ENCODE results near the gene SVIL. TPM values are rescaled to one million over a fixed set of nuclear protein-coding genes. Genes with fewer than 3 reads are reported as not detected.

The SVIL gene
- total RNA-seq, 4 donors from 2014 or later, result 1,040 to 1,354 (median 1,121) TPM

GRCh38 chr10:29434111-29434510 is 200.7 kb downstream of the SVIL start:
- H3K4me3 ChIP-seq, result no peak overlapping the region
- peaks cover 0 to 8% of the 10 kb centered on the region in 2 donors for H3K4me1 ChIP-seq
- H3K9me3 ChIP-seq, result no peaks in the 10 kb centered on the region
- H3K27ac ChIP-seq, result no peak overlapping the region
- DNase-seq (no peak), ATAC-seq (no peak)
- TF ChIP-seq CTCF (IDR thresholded peaks at IDR 0.05 in 4 of 5, conservative IDR thresholded peaks at IDR 0.05 in 1 of 5), result no peak
- H3K36me3 ChIP-seq, result no peaks in the 10 kb centered on the region
- H3K27me3 ChIP-seq, result no peaks in the 10 kb centered on the region
- in situ Hi-C loops (cut with MboI; ENCODE audit: low sequenced_read_pairs in 4 of 4), result no loop called here
- intact Hi-C loops (cut with DNase I; ENCODE audit: low total_unique reads), result no loop called here

GRCh38 chr10:29431711-29432110 is 203.1 kb downstream of the SVIL start:
- in situ Hi-C loops (cut with MboI; ENCODE audit: low sequenced_read_pairs in 4 of 4) (no loop called here), intact Hi-C loops (cut with DNase I; ENCODE audit: low total_unique reads) (no loop called here)
- Histone ChIP-seq H3K27ac (no peak overlapping the region), H3K4me1 (peaks cover 0 to 8% of the 10 kb centered on the region in 2 donors), H3K36me3 (no peaks in the 10 kb centered on the region), H3K9me3 (no peaks in the 10 kb centered on the region), H3K4me3 (no peak overlapping the region), H3K27me3 (no peaks in the 10 kb centered on the region)
- no peak for ATAC-seq
- DNase-seq, result no peak
- no peak for TF ChIP-seq POLR2A (IDR thresholded peaks at IDR 0.05)
- TF ChIP-seq CTCF (IDR thresholded peaks at IDR 0.05 in 4 of 5, conservative IDR thresholded peaks at IDR 0.05 in 1 of 5), result no peak

GRCh38 chr10:29430101-29430500 is 204.7 kb downstream of the SVIL start:
- no peaks in the 10 kb centered on the region for H3K27me3 ChIP-seq
- peaks cover 0 to 4% of the 10 kb centered on the region in 2 donors for H3K36me3 ChIP-seq
- no peak overlapping the region for H3K4me3 ChIP-seq
- H3K9me3 ChIP-seq, result no peaks in the 10 kb centered on the region
- H3K4me1 ChIP-seq, result peaks cover 0 to 5% of the 10 kb centered on the region in 2 donors
- DNase-seq (no peak), ATAC-seq (no peak)
- in situ Hi-C loops (cut with MboI; ENCODE audit: low sequenced_read_pairs in 4 of 4), result no loop called here
- H3K27ac ChIP-seq, result no peak overlapping the region
- TF ChIP-seq CTCF (IDR thresholded peaks at IDR 0.05 in 4 of 5, conservative IDR thresholded peaks at IDR 0.05 in 1 of 5), result no peak
- no peak for TF ChIP-seq POLR2A (IDR thresholded peaks at IDR 0.05)
- intact Hi-C loops (cut with DNase I; ENCODE audit: low total_unique reads), result no loop called here

GRCh38 chr10:29428486-29428885 is 206.3 kb downstream of the SVIL start:
- Histone ChIP-seq H3K27me3 (no peaks in the 10 kb centered on the region), H3K9me3 (no peaks in the 10 kb centered on the region), H3K27ac (no peak overlapping the region), H3K4me3 (no peak overlapping the region), H3K4me1 (no peaks in the 10 kb centered on the region), H3K36me3 (peaks cover 0 to 4% of the 10 kb centered on the region in 2 donors)
- TF ChIP-seq POLR2A (IDR thresholded peaks at IDR 0.05) (no peak), CTCF (IDR thresholded peaks at IDR 0.05 in 4 of 5, conservative IDR thresholded peaks at IDR 0.05 in 1 of 5) (no peak)
- DNase-seq, result no peak
- intact Hi-C loops (cut with DNase I; ENCODE audit: low total_unique reads) (no loop called here), in situ Hi-C loops (cut with MboI; ENCODE audit: low sequenced_read_pairs in 4 of 4) (no loop called here)
- ATAC-seq, result no peak

- intact Hi-C loops (cut with DNase I; ENCODE audit: low total_unique reads), result no loop called here
- in situ Hi-C loops (cut with MboI; ENCODE audit: low sequenced_read_pairs in 4 of 4), result no loop called here
- Histone ChIP-seq H3K36me3 (peaks cover 0 to 4% of the 10 kb centered on the region in 2 donors), H3K27ac (no peak overlapping the region), H3K9me3 (no peaks in the 10 kb centered on the region), H3K4me3 (no peak overlapping the region), H3K27me3 (no peaks in the 10 kb centered on the region), H3K4me1 (peaks cover 0 to 1% of the 10 kb centered on the region in 2 donors)
- DNase-seq (no peak), ATAC-seq (no peak)
- TF ChIP-seq CTCF (IDR thresholded peaks at IDR 0.05 in 4 of 5, conservative IDR thresholded peaks at IDR 0.05 in 1 of 5), result no peak
- TF ChIP-seq POLR2A (IDR thresholded peaks at IDR 0.05), result no peak
Measured at GRCh38 chr10:29427667-29428066, 207.1 kb downstream of the SVIL start.
